Esophagus muscularis mucosa (tissue), 4 donors: Measurements from ENCODE around the gene TSPAN31. TPM values are rescaled to one million over a fixed set of nuclear protein-coding genes. Genes with fewer than 3 reads are reported as not detected.

Experiments
- DNase-seq: peaks from one replicate; pipeline ENCODE4 v3.0.0-alpha.2; 2017; ENCODE audit errors: extremely low spot score
- H3K27ac ChIP-seq, 4 donors: fragments of 200-600 bp; sonication (generic); replicated peaks in 1 of 4; 1 replicate in 3 of 4; 2 replicates in 1 of 4; pipeline ENCODE4 v1.5.1; 2016 to 2019; ENCODE audit warnings: mild to moderate bottlenecking in 1 of 4
- H3K27me3 ChIP-seq, 4 donors: fragments of 200-600 bp; sonication (generic); one replicate each; pipeline versions ENCODE4 v1.5.1 to v1.6.0; 2016 to 2019
- H3K36me3 ChIP-seq, 4 donors: fragments of 200-600 bp; sonication (generic); one replicate each; pipeline ENCODE4 v1.5.1; 2016 to 2019
- H3K4me1 ChIP-seq, 4 donors: fragments of 200-600 bp; sonication (generic); one replicate each; pipeline ENCODE4 v1.5.1; 2016 to 2019
- H3K4me3 ChIP-seq, 4 donors: fragments of 200-600 bp; sonication (generic); 1 replicate in 2 of 4; 2 replicates in 2 of 4; pipeline ENCODE4 v1.5.1; 2016 to 2019; ENCODE audit warnings: mild to moderate bottlenecking in 4 of 4, moderate library complexity in 1 of 4
- H3K9me3 ChIP-seq, 4 donors: fragments of 200-600 bp; sonication (generic); 1 replicate in 3 of 4; 2 replicates in 1 of 4; pipeline ENCODE4 v1.5.1; 2016 to 2019
- EP300 ChIP-seq: sonication (generic); formaldehyde crosslinking; IDR thresholded peaks from one replicate; pipeline ENCODE4 v1.6.1; 2017; ENCODE audit warnings: antibody characterized with exemption
- POLR2A ChIP-seq: fragments of 450-650 bp; IDR thresholded peaks from one replicate; pipeline ENCODE4 v1.6.1; 2017; ENCODE audit warnings: antibody characterized with exemption, moderate library complexity, mild to moderate bottlenecking, low read depth
- POLR2AphosphoS5 ChIP-seq, 2 donors: sonication (generic); formaldehyde crosslinking; IDR thresholded peaks; one replicate each; pipeline ENCODE4 v1.6.1; 2017; ENCODE audit warnings: antibody characterized with exemption in 2 of 2
- WGBS: methylation state at CpG from one replicate; pipeline ENCODE4 v1.1.5; 2018; 5-methylcytosine and 5-hydroxymethylcytosine counted together
- intact Hi-C: fragments of 100-400 bp; cut with DNase I; formaldehyde crosslinking; loops from one replicate; pipeline ENCODE4 v1.15.1; 2023
- total RNA-seq, 4 donors: library from RNA; depleted of rRNA; stranded (reverse); fragments of >200 nt; gene quantifications; one replicate each; pipeline versions ENCODE4 v1.1.0 to v1.2.1, GENCODE V29; 2016
- TF ChIP-seq, protein P1 (sequence below), 3 experiments: fragments of 200-600 bp in 2 of 3; fragments of 450-650 bp in 1 of 3; sonication (generic) in 2 of 3; IDR thresholded peaks; one replicate each; pipeline ENCODE4 v1.5.1; 2017 to 2019; ENCODE audit warnings: antibody characterized with exemption in 3 of 3, mild to moderate bottlenecking in 2 of 3, moderate library complexity in 1 of 3

Gene TSPAN31, protein sequence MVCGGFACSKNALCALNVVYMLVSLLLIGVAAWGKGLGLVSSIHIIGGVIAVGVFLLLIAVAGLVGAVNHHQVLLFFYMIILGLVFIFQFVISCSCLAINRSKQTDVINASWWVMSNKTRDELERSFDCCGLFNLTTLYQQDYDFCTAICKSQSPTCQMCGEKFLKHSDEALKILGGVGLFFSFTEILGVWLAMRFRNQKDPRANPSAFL
- 10 to 100 TPM; 34.3 to 45.1 (median 42.1) TPM for total RNA-seq

DNA sequence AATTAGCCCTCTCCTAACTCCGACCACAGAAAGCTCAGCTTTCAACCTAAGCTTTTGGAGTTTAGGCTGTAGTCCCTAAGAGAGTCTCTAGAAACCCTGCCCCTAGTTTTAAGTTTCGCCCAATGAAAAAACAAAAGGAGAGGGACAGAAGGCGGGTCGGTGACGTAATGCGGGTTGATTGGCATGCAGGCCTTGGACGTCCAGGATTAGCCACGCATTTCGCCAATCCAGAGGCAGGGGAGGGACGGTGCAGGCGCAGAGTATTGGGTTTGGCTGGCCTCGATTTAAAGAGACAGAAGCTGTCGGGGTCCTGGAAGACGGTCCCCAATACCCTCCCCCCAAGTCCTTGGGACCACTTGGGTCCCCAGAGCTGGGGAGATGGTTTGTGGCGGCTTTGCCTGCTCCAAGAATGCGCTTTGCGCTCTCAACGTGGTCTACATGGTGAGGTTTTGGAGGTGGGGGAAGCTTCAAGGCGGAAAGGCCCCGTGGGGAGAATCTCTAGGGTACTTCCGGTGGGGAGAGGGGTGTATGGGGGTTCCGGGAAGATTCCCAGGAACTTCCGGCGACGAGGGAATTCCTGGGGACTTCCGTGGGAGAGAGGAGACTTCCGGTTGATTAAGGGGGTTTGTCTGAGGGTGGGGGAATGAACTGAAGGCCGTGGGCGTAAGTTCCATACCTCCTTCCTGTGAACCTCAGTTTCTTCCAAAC is at the start of gene TSPAN31:
Gene TSPAN31 (plus strand): TSS at position 263 of the 708 bp plus-strand sequence. CDS start 116 bp downstream, at position 379.
- Histone ChIP-seq H3K4me3 (peak within 1 kb of the TSS; percentile 73 to 96 (median 86)), H3K9me3 (no peaks in the 10 kb centered on the region), H3K36me3 (peaks cover 31 to 37% (median 37%) of the 10 kb centered on the region in 4 donors), H3K4me1 (peaks cover 5 to 24% (median 17%) of the 10 kb centered on the region in 4 donors), H3K27ac (peak within 1 kb of the TSS; percentile 91 to 99 (median 96)), H3K27me3 (peaks cover 0 to 25% (median 2%) of the 10 kb centered on the region in 4 donors)
- peak; percentile 99 for DNase-seq
- intact Hi-C loops, result no loop called here
- under 1% methylated on average over 27 of the region's 29 CpGs for WGBS
- TF ChIP-seq EP300, result no peak
- peak; percentile 91 to 92 for TF ChIP-seq POLR2AphosphoS5 (IDR thresholded peaks at IDR 0.05)
- TF ChIP-seq POLR2A, result no peak

DNA sequence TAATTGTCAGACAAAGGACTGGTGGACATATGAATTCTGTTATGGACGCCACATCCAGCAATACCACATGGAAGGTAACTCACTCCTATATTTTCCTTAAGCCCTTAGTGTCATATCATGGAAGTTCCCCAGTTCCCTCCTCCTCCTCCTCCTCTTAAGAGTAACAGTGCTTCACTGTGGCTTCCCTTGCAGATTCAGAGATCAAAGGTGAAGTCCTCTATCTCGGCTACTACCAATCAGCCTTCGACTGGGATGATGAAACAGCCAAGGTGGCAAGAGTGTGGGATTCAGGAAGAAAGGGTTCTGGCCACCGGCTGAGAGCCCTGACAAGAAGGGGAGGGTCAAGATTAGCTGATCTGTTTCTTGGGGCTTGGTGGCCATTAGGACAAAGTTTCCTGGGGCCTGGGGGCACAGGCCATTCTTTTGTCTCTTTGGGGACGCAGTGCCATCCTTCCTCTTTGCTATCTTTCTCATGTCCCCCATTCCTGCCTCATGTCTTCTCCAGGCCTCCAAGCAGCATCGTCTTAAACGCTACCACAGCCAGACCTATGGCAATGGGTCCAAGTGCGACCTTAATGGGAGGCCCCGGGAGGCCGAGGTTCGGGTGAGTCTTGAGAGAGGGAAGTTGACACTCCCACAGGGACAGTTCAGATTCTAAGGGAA is 48.9 kb upstream of the TSPAN31 start:
- Histone ChIP-seq H3K36me3 (peaks cover 15 to 48% (median 30%) of the 10 kb centered on the region in 4 donors), H3K4me1 (peaks cover 12 to 21% (median 18%) of the 10 kb centered on the region in 4 donors), H3K4me3 (no peak overlapping the region), H3K27ac (no peak overlapping the region), H3K9me3 (no peaks in the 10 kb centered on the region), H3K27me3 (no peaks in the 10 kb centered on the region)
- 85% methylated on average over 11 of the region's 11 CpGs for WGBS
- intact Hi-C loops, result no loop called here
- no peak for DNase-seq
- TF ChIP-seq POLR2A (no peak), POLR2AphosphoS5 (IDR thresholded peaks at IDR 0.05) (no peak), EP300 (no peak)
- TF ChIP-seq, protein P1, sequence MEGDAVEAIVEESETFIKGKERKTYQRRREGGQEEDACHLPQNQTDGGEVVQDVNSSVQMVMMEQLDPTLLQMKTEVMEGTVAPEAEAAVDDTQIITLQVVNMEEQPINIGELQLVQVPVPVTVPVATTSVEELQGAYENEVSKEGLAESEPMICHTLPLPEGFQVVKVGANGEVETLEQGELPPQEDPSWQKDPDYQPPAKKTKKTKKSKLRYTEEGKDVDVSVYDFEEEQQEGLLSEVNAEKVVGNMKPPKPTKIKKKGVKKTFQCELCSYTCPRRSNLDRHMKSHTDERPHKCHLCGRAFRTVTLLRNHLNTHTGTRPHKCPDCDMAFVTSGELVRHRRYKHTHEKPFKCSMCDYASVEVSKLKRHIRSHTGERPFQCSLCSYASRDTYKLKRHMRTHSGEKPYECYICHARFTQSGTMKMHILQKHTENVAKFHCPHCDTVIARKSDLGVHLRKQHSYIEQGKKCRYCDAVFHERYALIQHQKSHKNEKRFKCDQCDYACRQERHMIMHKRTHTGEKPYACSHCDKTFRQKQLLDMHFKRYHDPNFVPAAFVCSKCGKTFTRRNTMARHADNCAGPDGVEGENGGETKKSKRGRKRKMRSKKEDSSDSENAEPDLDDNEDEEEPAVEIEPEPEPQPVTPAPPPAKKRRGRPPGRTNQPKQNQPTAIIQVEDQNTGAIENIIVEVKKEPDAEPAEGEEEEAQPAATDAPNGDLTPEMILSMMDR (IDR thresholded peaks at IDR 0.05), result no peak

DNA sequence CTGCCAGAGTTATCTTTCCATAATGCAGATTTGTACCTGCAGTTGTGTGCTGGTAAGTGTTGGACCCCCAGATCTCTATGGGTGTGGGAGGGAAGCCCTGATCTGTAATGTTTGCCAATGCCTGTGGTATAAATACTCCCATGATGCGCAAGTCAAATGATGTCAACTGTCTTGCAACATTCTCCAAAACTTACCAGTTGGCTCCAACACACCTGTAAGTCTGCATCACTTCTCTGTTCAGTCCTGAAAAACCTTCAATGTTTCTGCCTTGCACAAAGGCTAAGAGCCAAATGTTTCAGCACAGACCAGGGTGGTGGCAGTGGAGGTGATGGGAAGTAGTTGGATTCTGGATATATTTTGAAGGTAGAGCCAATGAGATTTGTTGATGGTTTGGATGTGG is 47.8 kb upstream of the TSPAN31 start:
- DNase-seq, result no peak
- no peak overlapping the region for H3K27ac ChIP-seq
- TF ChIP-seq POLR2AphosphoS5 (IDR thresholded peaks at IDR 0.05) (no peak), POLR2A (no peak), EP300 (no peak)
- TF ChIP-seq, protein P1 (IDR thresholded peaks at IDR 0.05), result no peak
- H3K27me3 ChIP-seq, result no peaks in the 10 kb centered on the region
- 100% methylated on average over 1 of the region's 1 CpG for WGBS
- no peak overlapping the region for H3K4me3 ChIP-seq
- peaks cover 15 to 56% (median 37%) of the 10 kb centered on the region in 4 donors for H3K36me3 ChIP-seq
- H3K9me3 ChIP-seq, result no peaks in the 10 kb centered on the region
- intact Hi-C loops, result no loop called here
- H3K4me1 ChIP-seq, result peaks cover 12 to 21% (median 18%) of the 10 kb centered on the region in 4 donors

DNA sequence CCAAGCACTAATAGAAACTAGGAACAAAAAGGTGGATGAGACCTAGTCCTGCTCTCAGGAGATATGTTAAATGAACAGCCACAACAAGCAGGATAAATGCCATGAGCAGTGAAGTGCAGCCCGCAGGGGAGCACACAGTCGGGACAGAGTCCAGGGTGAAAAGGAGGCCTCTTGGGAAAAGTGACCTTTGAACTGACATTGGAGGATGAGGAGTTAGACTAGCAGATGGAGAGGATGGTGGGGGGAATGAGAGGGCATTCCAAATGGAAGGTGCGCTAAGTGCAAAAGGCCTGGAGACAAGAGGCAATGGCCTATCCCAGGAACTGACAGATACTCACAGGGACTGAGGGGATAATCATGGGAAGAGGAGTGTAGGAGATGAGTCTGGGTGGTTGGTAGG is 46.4 kb upstream of the TSPAN31 start:
- 98% methylated on average over 3 of the region's 3 CpGs for WGBS
- no peak for DNase-seq

More for the DNA sequence above, 46.4 kb upstream of the TSPAN31 start:
- Histone ChIP-seq H3K27me3 (no peaks in the 10 kb centered on the region), H3K36me3 (peaks cover 24 to 70% (median 49%) of the 10 kb centered on the region in 4 donors), H3K4me1 (peaks cover 8 to 18% (median 14%) of the 10 kb centered on the region in 4 donors), H3K4me3 (no peak overlapping the region), H3K27ac (no peak overlapping the region), H3K9me3 (no peaks in the 10 kb centered on the region)
- TF ChIP-seq EP300 (no peak), POLR2AphosphoS5 (IDR thresholded peaks at IDR 0.05) (no peak), POLR2A (no peak)
- TF ChIP-seq, protein P1 (IDR thresholded peaks at IDR 0.05), result no peak
- intact Hi-C loops, result no loop called here
